Uterus (tissue), 2 donors: ENCODE data around the gene CAMP.

ENCODE experiments used
- CTCF ChIP-seq, 4 experiments: fragments of 200-600 bp in 2 of 4; fragments of 450-650 bp in 2 of 4; sonication (generic) in 2 of 4; IDR thresholded peaks; one replicate each; pipeline ENCODE4 v1.5.1; 2016 to 2019; ENCODE audit warnings: antibody characterized with exemption in 4 of 4, mild to moderate bottlenecking in 2 of 4, moderate library complexity in 1 of 4
- POLR2A ChIP-seq, 2 donors: fragments of 450-650 bp; IDR thresholded peaks; one replicate each; pipeline ENCODE4 v1.6.1; 2016; ENCODE audit warnings: antibody characterized with exemption in 2 of 2, mild to moderate bottlenecking in 1 of 2, moderate library complexity in 1 of 2

- TF ChIP-seq CTCF (IDR thresholded peaks at IDR 0.05) (no peak), POLR2A (IDR thresholded peaks at IDR 0.05) (no peak)
Observed at GRCh38 chr3:48190911-48191310, 32.4 kb upstream of the CAMP start.
